ENCODE results near the gene INAFM2.

GRCh38 chr15:40332113-40332781 is 8.8 kb downstream of the INAFM2 start:
- TF ChIP-seq CTCF (IDR thresholded peaks at IDR 0.05) (no peak), POLR2A (IDR thresholded peaks at IDR 0.05) (no peak)

Data from ovary (tissue), 3 donors.